Gastrocnemius medialis (tissue), 4 donors: ENCODE data around the gene FLT3LG. TPM values are rescaled to one million over a fixed set of nuclear protein-coding genes. Genes with fewer than 3 reads are reported as not detected.

Source experiments
- ATAC-seq, 2 donors: fragments of 150-250 bp; one replicate each; pipeline ENCODE4 v1.9.1; 2016
- DNase-seq, 2 donors: peaks; one replicate each; pipeline ENCODE4 v3.0.0-alpha.2; 2019
- H3K27ac ChIP-seq, 4 donors: fragments of 200-600 bp; sonication (generic); 1 replicate in 1 of 4; 2 replicates in 3 of 4; pipeline ENCODE4 v1.5.1; 2016 to 2018; ENCODE audit warnings: mild to moderate bottlenecking in 2 of 4, moderate library complexity in 1 of 4
- H3K27me3 ChIP-seq, 3 donors: fragments of 200-600 bp; sonication (generic) in 2 of 3; 1 replicate in 1 of 3; 2 replicates in 2 of 3; pipeline versions ENCODE4 v1.5.1 to v1.6.0; 2016 to 2019; ENCODE audit warnings: mild to moderate bottlenecking in 1 of 3, moderate library complexity in 1 of 3
- H3K36me3 ChIP-seq, 2 donors: fragments of 200-600 bp; sonication (generic) in 1 of 2; one replicate each; pipeline ENCODE4 v1.5.1; 2017 to 2018
- H3K4me1 ChIP-seq, 2 donors: fragments of 200-600 bp; sonication (generic) in 1 of 2; one replicate each; pipeline ENCODE4 v1.5.1; 2016 to 2017; ENCODE audit warnings: mild to moderate bottlenecking in 2 of 2
- H3K4me3 ChIP-seq, 4 donors: fragments of 200-600 bp; sonication (generic) in 3 of 4; 1 replicate in 1 of 4; 2 replicates in 3 of 4; pipeline ENCODE4 v1.5.1; 2016 to 2019; ENCODE audit warnings: mild to moderate bottlenecking in 2 of 4
- H3K9me3 ChIP-seq, 3 donors: fragments of 200-600 bp; sonication (generic) in 2 of 3; 1 replicate in 1 of 3; 2 replicates in 2 of 3; pipeline ENCODE4 v1.5.1; 2016 to 2019
- CTCF ChIP-seq, 5 experiments: fragments of 450-650 bp in 3 of 5; fragments of 200-600 bp in 2 of 5; sonication (generic) in 2 of 5; IDR thresholded peaks in 4 of 5; conservative IDR thresholded peaks in 1 of 5; 1 replicate in 4 of 5; 2 replicates in 1 of 5; pipeline ENCODE4 v1.5.1; 2016 to 2019; ENCODE audit warnings: antibody characterized with exemption in 5 of 5, mild to moderate bottlenecking in 3 of 5, moderate library complexity in 3 of 5
- POLR2A ChIP-seq, 2 donors: fragments of 450-650 bp; IDR thresholded peaks; one replicate each; pipeline ENCODE4 v1.6.1; 2017; ENCODE audit warnings: antibody characterized with exemption in 2 of 2, mild to moderate bottlenecking in 2 of 2, moderate library complexity in 2 of 2
- in situ Hi-C, 4 donors: fragments of 200-750 bp; cut with MboI; loops; one replicate each; pipeline versions ENCODE4 v1.15.0 to v1.8.0; 2017; ENCODE audit warnings: low sequenced_read_pairs in 4 of 4
- intact Hi-C: fragments of 100-400 bp; cut with DNase I; formaldehyde crosslinking; loops from one replicate; pipeline ENCODE4 v1.15.1; 2023; ENCODE audit warnings: low total_unique reads
- total RNA-seq, 4 donors: library from RNA; depleted of rRNA; stranded (reverse); fragments of >200 nt; gene quantifications; one replicate each; pipeline versions ENCODE4 v1.1.0 to v1.2.3, GENCODE V29; 2016

Gene FLT3LG
- total RNA-seq, 4 donors from 2014 or later, result 0.91 to 2.7 (median 1.2) TPM

- ATAC-seq (no peak), DNase-seq (no peak)
- H3K36me3 ChIP-seq, result no peaks in the 10 kb centered on the region
- in situ Hi-C loops, result no loop called here
- H3K4me1 ChIP-seq, result peaks cover 0 to 7% of the 10 kb centered on the region in 2 donors
- H3K4me3 ChIP-seq, result no peak overlapping the region
- H3K27ac ChIP-seq, result peak overlapping the region; percentile 65 to 87 (median 82)
- TF ChIP-seq CTCF (IDR thresholded peaks at IDR 0.05 in 4 of 5, conservative IDR thresholded peaks at IDR 0.05 in 1 of 5), result no peak
- TF ChIP-seq POLR2A (IDR thresholded peaks at IDR 0.05), result no peak
- intact Hi-C loops, result loop anchor here (2.0 kb wide), 1 partner anchor 205 kb away; no protein-coding TSS in a partner anchor
- H3K27me3 ChIP-seq, result no peaks in the 10 kb centered on the region
- H3K9me3 ChIP-seq, result no peaks in the 10 kb centered on the region
Observed at GRCh38 chr19:49475191-49475917, 1.3 kb downstream of the FLT3LG start.

- ATAC-seq, result no peak
Observed at GRCh38 chr19:49475995-49476880, 2.2 kb downstream of the FLT3LG start.

GRCh38 chr19:49479975-49480628 lies 6.1 kb downstream of the FLT3LG start:
- Histone ChIP-seq H3K4me3 (no peak overlapping the region), H3K36me3 (no peaks in the 10 kb centered on the region), H3K4me1 (no peaks in the 10 kb centered on the region), H3K9me3 (no peaks in the 10 kb centered on the region), H3K27ac (no peak overlapping the region), H3K27me3 (no peaks in the 10 kb centered on the region)
- TF ChIP-seq POLR2A (IDR thresholded peaks at IDR 0.05), result no peak
- no peak for TF ChIP-seq CTCF (IDR thresholded peaks at IDR 0.05 in 4 of 5, conservative IDR thresholded peaks at IDR 0.05 in 1 of 5)
- ATAC-seq, result no peak
- no peak for DNase-seq
- in situ Hi-C loops (no loop called here), intact Hi-C loops (no loop called here)

More at GRCh38 chr19:49475995-49476880, 2.2 kb downstream of the FLT3LG start:
- H3K36me3 ChIP-seq, result no peaks in the 10 kb centered on the region
- H3K27ac ChIP-seq, result peak overlapping the region in 2 of 4 donors; percentile 22 to 37
- no peaks in the 10 kb centered on the region for H3K9me3 ChIP-seq
- intact Hi-C loops (loop anchor here (2.0 kb wide), 1 partner anchor 205 kb away; no protein-coding TSS in a partner anchor), in situ Hi-C loops (no loop called here)
- peaks cover 0 to 7% of the 10 kb centered on the region in 2 donors for H3K4me1 ChIP-seq
- H3K4me3 ChIP-seq, result no peak overlapping the region
- H3K27me3 ChIP-seq, result no peaks in the 10 kb centered on the region
- TF ChIP-seq POLR2A (IDR thresholded peaks at IDR 0.05) (no peak), CTCF (IDR thresholded peaks at IDR 0.05 in 4 of 5, conservative IDR thresholded peaks at IDR 0.05 in 1 of 5) (no peak)
- DNase-seq, result no peak

GRCh38 chr19:49481020-49481683 lies 7.1 kb downstream of the FLT3LG start:
- H3K27ac ChIP-seq, result no peak overlapping the region
- no peaks in the 10 kb centered on the region for H3K4me1 ChIP-seq
- in situ Hi-C loops, result no loop called here
- H3K36me3 ChIP-seq, result no peaks in the 10 kb centered on the region
- TF ChIP-seq POLR2A (IDR thresholded peaks at IDR 0.05) (no peak), CTCF (IDR thresholded peaks at IDR 0.05 in 4 of 5, conservative IDR thresholded peaks at IDR 0.05 in 1 of 5) (no peak)
- H3K9me3 ChIP-seq, result no peaks in the 10 kb centered on the region
- intact Hi-C loops, result no loop called here
- DNase-seq (no peak), ATAC-seq (no peak)
- no peak overlapping the region for H3K4me3 ChIP-seq
- H3K27me3 ChIP-seq, result no peaks in the 10 kb centered on the region
